Activated T-helper 1 cell treated with anti-CD3 and anti-CD28 coated beads, Interleukin-2, amount 50 U/mL, for 16 hours (primary cell): ENCODE measurements around the gene TSPAN14.

ENCODE experiments used
- DNase-seq, 2 donors: peaks; one replicate each; pipeline ENCODE4 v3.0.0-alpha.2; 2020; ENCODE audit warnings: low read depth in 1 of 2, low spot score in 1 of 2

Gene TSPAN14

DNA sequence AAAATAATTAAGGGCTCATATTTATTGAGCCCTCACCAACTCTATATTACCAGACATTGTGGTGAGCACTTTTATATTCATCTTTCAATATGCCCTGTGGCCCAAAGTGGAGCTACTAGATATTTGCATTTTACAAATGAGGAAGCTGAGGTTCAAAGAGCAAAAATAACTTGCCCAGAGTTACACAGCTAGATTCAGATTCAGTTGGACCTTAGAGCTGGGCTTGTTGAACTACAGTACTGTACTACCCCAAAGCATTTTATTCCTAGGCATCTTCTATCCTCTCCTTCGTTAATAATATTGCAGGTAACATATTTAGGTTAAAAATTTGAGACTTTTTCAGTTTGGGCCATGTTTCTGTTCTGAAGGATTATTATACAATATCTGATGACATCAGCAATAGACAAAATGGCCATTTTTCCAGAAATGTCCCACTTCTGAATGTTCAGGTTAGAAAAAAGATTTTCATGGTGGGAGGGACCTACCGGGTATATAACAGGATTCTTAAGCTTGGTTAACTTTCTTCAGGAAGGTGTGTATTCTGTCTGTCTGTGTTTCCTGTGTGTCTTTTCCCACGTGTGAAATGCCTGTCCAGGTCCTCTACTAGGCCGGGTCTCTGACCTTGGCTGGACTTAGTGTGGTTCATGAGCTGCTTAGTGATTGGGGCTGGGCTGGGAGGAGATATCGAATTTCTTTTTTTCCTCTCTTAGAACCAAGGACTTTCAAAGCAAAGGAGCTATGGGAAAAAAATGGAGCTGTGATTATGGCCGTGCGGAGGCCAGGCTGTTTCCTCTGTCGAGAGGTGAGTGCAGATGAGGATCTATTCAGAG is 32.2 kb upstream of the TSPAN14 start:
- no peak for DNase-seq

DNA sequence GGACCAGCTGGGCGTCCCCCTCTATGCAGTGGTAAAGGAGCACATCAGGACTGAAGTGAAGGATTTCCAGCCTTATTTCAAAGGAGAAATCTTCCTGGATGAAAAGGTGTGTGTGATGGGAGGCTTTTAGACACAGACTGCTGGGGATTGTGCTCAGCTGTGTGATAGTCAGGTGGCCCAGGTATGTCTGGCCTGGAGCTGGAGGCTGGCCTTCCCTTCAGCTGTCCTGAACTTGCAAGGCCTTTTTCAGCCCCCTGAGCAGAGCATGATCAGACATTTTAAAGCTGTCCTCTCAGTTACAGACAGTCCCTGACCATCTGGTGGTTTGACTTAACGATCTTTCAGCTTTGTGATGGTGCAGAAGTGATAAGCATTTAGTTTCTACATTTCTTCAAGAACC is 28.2 kb upstream of the TSPAN14 start:
- DNase-seq = no peak

- DNase-seq = no peak
Measured at GRCh38 chr10:80427541-80427940, 26.6 kb upstream of the TSPAN14 start.

- no peak for DNase-seq
Measured at GRCh38 chr10:80429521-80429973, 24.6 kb upstream of the TSPAN14 start.

DNA sequence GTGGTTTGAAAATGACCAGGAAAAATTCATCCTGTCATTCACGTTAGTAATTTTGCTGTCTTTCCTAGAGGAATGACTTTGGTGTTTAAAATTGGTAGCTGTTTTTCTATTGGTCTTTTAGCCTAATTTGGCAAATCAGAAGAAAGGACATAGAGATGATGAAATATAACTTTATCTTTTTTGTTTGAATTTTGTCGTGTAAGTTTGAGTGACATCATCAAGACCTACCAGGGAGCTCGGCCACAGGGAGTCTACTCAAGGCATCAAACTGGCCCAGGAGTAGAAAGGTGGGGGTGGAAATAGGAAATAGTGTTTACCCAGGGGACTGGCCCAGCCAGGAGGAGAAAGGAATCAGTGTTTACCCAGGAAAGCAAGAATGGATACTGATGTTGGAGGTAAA is 21.0 kb upstream of the TSPAN14 start:
- no peak for DNase-seq

GRCh38 chr10:80436446-80437098 is 17.5 kb upstream of the TSPAN14 start:
- DNase-seq = no peak

DNA sequence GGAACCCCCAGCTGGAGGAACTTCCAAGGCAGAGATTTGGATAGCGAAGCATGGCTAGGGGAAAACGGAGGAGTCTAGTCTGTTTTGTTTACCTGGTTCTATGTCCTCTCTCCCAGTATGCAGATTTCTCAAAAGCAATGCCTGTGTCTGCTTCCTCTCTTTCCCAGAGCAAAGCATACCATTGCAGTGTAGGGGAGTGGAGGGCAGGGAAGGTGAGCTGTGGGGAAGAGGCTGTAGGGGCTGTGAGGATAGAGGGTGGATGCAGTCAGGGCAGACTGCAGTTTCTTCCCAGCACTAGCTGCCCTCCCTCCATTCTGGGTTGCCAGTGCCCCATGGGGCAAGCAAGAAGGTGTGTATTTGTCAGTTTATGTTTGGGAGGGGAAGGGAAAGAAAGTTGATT is 16.9 kb upstream of the TSPAN14 start:
- no peak for DNase-seq

- no peak for DNase-seq
Measured at GRCh38 chr10:80441831-80442230, 12.3 kb upstream of the TSPAN14 start.

DNA sequence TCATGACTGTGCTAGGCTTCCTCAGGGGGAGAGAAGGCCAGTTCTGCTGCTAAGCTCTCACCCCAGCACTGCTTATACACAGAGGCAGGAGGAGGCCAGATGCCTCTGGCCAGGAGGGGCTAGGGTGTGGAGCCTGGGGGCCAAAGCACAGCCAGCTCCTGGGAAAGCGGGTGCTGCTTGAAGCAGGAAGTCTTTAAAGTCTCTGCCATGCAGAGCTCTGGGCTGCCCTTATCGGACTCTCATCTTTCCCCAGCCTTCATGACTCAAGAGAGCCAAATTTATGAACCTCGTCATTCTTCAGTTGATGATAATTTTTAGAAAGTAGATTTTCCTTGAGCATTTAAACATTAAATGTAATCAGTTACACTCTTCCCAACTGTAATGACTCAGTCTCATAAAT is 11.2 kb upstream of the TSPAN14 start:
- no peak for DNase-seq

DNA sequence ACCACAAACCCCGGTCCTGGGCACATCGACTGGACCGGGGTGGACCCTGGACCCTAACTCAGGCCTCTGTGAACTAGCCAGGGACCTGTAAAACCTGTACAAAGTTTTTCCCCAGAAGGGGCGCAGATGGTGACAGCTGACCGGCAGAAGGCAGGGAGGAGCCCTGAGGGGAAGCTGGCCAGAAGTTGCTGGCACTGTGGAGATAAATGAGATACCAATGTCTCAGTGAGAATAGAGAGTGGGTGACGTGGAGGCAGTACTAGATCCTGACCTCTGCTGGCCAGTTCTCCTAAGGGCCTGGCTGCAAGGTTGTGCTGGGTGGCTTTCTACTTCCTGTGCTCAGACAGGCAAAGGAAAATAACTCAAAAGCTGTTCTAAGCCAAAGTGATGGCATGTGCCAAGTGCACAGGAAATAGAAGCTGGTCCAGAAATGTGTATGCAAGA is 10.6 kb upstream of the TSPAN14 start:
- DNase-seq = no peak

DNA sequence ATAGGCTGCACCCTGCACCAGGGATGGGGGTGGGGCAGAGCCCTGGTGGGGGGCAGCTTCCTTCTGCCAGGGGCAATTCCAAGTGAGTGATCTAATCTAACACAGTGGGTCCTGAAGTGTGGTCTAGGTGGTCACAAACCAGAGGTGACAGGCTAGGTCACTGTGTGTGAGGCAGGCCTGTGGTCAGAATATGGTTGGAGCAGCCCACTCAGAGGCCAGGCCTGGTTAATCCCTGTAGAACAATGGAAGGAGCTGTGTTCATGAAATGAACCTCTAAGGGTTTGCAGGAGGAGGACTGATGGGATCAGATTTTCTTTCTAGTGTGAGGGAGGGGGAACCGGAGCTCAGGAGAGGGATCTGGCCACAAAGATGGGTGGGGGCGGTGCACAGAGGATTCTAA is 10.0 kb upstream of the TSPAN14 start:
- DNase-seq = no peak

GRCh38 chr10:80444646-80445319 is 9.3 kb upstream of the TSPAN14 start:
- DNase-seq = peak in 1 of 2 donors; percentile 43

- no peak for DNase-seq
Measured at GRCh38 chr10:80447436-80448190, 6.5 kb upstream of the TSPAN14 start.

DNA sequence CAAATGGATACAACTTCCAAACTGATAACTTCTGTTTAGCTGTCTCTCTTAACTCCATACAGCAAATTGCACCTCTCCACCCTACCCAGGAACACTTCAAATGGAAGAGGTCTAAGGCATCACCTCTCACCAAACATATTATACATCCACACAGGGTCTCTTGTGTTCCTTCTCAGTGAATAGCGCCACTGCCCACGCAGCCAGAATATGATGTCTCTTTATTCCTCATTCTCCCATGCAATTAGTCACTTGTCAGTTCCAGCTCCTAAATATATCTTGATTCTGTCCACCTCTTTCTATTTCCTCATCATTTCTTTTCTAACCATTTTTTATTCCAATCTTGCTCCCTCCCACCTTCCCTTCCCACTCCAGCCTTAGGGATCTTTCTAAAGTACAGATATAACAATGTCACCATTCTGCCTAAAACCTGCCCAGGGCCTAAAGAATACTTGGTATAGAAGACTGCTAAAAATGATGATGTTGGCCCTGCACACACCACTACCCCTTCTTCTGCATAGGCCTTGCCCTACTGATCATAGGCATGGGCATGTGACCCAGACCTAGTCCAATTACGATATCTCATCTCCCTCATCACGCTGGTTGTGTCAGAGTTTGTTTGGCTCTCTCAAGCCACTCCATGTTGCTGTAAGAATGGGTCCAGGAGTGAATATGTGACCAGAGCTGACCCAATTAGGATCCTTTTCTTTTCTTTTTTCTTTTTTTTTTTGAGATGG is 5.7 kb upstream of the TSPAN14 start:
- no peak for DNase-seq

GRCh38 chr10:80449520-80449919 is 4.6 kb upstream of the TSPAN14 start:
- DNase-seq = no peak

GRCh38 chr10:80451132-80451531 is 3.0 kb upstream of the TSPAN14 start:
- DNase-seq = no peak

DNA sequence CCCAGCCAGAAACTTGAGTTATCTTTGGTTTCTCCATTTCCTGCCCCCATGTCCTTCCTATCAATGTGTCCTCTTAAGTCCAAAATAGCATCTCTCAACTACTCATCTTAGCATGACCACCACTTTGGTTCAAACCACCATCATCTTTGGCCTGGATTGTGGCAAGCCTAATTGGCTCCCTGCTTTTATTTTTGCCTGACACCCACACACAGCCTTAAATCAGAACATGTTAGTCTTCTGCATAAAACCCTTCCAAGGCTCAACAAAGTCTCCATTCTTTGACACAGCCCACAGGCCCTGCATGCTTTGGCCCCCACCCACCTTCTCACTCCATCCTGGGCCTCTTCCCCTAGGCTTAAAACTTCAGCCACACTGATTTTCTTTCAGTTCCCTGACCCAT is 2.0 kb upstream of the TSPAN14 start:
- no peak for DNase-seq

DNA sequence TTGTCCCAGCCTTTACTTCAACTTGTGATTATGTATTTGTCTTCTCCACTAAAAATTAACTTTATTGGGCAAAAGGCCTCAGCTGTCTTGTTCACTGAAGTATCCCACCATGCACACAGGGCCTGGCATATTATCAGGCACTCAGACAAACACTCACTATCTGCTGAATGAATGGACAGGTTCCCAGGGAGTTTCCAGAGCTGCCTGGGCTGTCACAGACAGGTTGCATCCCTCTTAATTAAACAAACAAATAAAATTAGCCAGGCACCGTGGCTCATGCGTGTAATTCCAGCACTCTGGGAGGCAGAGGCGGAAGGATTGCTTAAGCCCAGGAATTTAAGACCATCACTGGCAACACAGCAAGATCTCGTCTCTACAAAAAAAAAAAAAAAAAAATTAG is 1.5 kb upstream of the TSPAN14 start:
- DNase-seq = no peak

DNA sequence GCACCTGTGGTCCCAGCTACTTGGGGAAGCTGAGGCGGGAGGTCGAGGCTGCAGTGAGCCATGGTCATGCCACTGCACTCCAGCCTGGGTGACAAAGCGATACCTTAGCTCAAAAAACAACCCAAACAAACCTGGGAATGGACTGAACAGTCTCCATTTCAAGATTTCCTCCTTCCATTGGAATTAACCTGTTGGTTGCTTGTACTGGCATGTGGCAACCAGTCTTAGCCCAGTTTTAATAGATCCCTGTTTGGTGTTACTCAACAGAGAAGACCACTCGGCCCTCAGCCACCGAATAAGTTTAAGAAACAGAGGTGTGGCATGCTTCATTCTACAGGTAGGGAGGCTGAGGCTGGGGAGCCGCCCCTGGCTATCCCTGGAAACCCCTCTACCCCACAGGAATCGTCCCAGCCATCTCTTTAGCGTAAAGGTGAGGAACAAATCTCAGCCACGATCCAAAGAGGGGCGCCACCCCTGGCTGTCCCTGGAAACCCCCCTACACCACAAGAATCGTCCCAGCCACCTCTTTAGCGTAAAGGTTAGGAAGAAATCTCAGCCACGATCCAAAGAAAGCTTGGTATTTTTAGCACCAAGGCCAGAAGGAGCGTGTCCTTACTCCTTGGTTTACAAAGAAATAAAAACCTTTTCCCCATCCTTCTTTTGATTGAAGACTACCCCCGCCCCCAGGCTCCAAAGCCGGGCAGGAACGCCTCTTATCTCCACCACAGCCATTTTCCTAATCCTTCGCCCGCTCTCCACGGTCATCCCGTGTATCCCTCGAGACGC is 861 bp upstream of the TSPAN14 start:
- no peak for DNase-seq
